Measurements from ENCODE around the gene B3GLCT.
A peak's percentile ranks its signal among the peaks of the same experiment; 100 is the strongest.
"Not testable (repeated sequence)": the region's sequence is repeated elsewhere in the genome, so short reads cannot be mapped to it uniquely, and the experiment has no call there.

The B3GLCT gene

GRCh38 chr13:31208559-31209122 lies 8.9 kb downstream of the B3GLCT start:
- 86% methylated on average over 11 of the region's 12 CpGs for WGBS
- no peaks in the 10 kb centered on the region for H3K27me3 ChIP-seq (ENCODE audit: insufficient read depth, low read length)
- H3K36me3 ChIP-seq (ENCODE audit: insufficient read depth, low read length), result no peaks in the 10 kb centered on the region
- H3K4me1 ChIP-seq (ENCODE audit: insufficient read depth, low read length), result peaks cover 19% of the 10 kb centered on the region
- H3K4me3 ChIP-seq (ENCODE audit: low read length), result no peak overlapping the region
- no peaks in the 10 kb centered on the region for H3K9me3 ChIP-seq (ENCODE audit: insufficient read depth, low read depth, low read length)
- peak overlapping the region; percentile 42 for H3K27ac ChIP-seq (ENCODE audit: low read depth, low read length)
- H3K9ac ChIP-seq (ENCODE audit: low read depth, low read length), result no peak overlapping the region

- H3K9ac ChIP-seq (ENCODE audit: low read depth, low read length), result no peak overlapping the region
- H3K4me3 ChIP-seq (ENCODE audit: low read length), result no peak overlapping the region
- H3K27me3 ChIP-seq (ENCODE audit: insufficient read depth, low read length), result no peaks in the 10 kb centered on the region
- H3K9me3 ChIP-seq (ENCODE audit: insufficient read depth, low read depth, low read length), result no peaks in the 10 kb centered on the region
- WGBS, result 52% methylated on average over 8 of the region's 8 CpGs
- H3K27ac ChIP-seq (ENCODE audit: low read depth, low read length), result peak overlapping the region; percentile 42; the same call in 1 of the 2 replicates
- peaks cover 24% of the 10 kb centered on the region for H3K4me1 ChIP-seq (ENCODE audit: insufficient read depth, low read length)
- no peaks in the 10 kb centered on the region for H3K36me3 ChIP-seq (ENCODE audit: insufficient read depth, low read length)
Observed at GRCh38 chr13:31209172-31209840, 9.5 kb downstream of the B3GLCT start.

GRCh38 chr13:31209841-31210210 lies 10.1 kb downstream of the B3GLCT start:
- Histone ChIP-seq H3K4me3 (ENCODE audit: low read length) (no peak overlapping the region), H3K36me3 (ENCODE audit: insufficient read depth, low read length) (no peaks in the 10 kb centered on the region)
- WGBS, result 92% methylated on average over 4 of the region's 4 CpGs

GRCh38 chr13:31213651-31214289 lies 14.0 kb downstream of the B3GLCT start:
- no peaks in the 10 kb centered on the region for H3K9me3 ChIP-seq (ENCODE audit: insufficient read depth, low read depth, low read length)
- no peaks in the 10 kb centered on the region for H3K36me3 ChIP-seq (ENCODE audit: insufficient read depth, low read length)
- 63% methylated on average over 2 of the region's 2 CpGs for WGBS
- peaks cover 26% of the 10 kb centered on the region for H3K4me1 ChIP-seq (ENCODE audit: insufficient read depth, low read length)
- H3K27ac ChIP-seq (ENCODE audit: low read depth, low read length), result no peak overlapping the region
- no peak overlapping the region for H3K4me3 ChIP-seq (ENCODE audit: low read length)
- no peaks in the 10 kb centered on the region for H3K27me3 ChIP-seq (ENCODE audit: insufficient read depth, low read length)
- H3K9ac ChIP-seq (ENCODE audit: low read depth, low read length), result no peak overlapping the region

More at GRCh38 chr13:31209841-31210210, 10.1 kb downstream of the B3GLCT start:
- Histone ChIP-seq H3K27ac (ENCODE audit: low read depth, low read length) (no peak overlapping the region), H3K9ac (ENCODE audit: low read depth, low read length) (no peak overlapping the region), H3K4me1 (ENCODE audit: insufficient read depth, low read length) (peaks cover 28% of the 10 kb centered on the region), H3K27me3 (ENCODE audit: insufficient read depth, low read length) (no peaks in the 10 kb centered on the region), H3K9me3 (ENCODE audit: insufficient read depth, low read depth, low read length) (no peaks in the 10 kb centered on the region)

GRCh38 chr13:31214435-31214834 lies 14.7 kb downstream of the B3GLCT start:
- H3K36me3 ChIP-seq (ENCODE audit: insufficient read depth, low read length), result no peaks in the 10 kb centered on the region
- WGBS, result no CpG with 5 or more reads among the region's 1 CpG
- no peak overlapping the region for H3K27ac ChIP-seq (ENCODE audit: low read depth, low read length)
- no peaks in the 10 kb centered on the region for H3K9me3 ChIP-seq (ENCODE audit: insufficient read depth, low read depth, low read length)
- no peak overlapping the region for H3K4me3 ChIP-seq (ENCODE audit: low read length)
- H3K27me3 ChIP-seq (ENCODE audit: insufficient read depth, low read length), result no peaks in the 10 kb centered on the region
- H3K4me1 ChIP-seq (ENCODE audit: insufficient read depth, low read length), result peaks cover 19% of the 10 kb centered on the region
- no peak overlapping the region for H3K9ac ChIP-seq (ENCODE audit: low read depth, low read length)

GRCh38 chr13:31216916-31217315 lies 17.1 kb downstream of the B3GLCT start:
- WGBS, result 94% methylated on average over 2 of the region's 2 CpGs
- H3K4me1 ChIP-seq (ENCODE audit: insufficient read depth, low read length); H3K36me3 ChIP-seq (ENCODE audit: insufficient read depth, low read length): not testable (repeated sequence)

GRCh38 chr13:31219909-31220598 lies 20.3 kb downstream of the B3GLCT start:
- 91% methylated on average over 3 of the region's 4 CpGs for WGBS
- Histone ChIP-seq H3K9me3 (ENCODE audit: insufficient read depth, low read depth, low read length) (no peaks in the 10 kb centered on the region), H3K9ac (ENCODE audit: low read depth, low read length) (no peak overlapping the region)

More at GRCh38 chr13:31216916-31217315, 17.1 kb downstream of the B3GLCT start:
- not testable (repeated sequence) for H3K27me3 ChIP-seq (ENCODE audit: insufficient read depth, low read length); H3K27ac ChIP-seq (ENCODE audit: low read depth, low read length); H3K9ac ChIP-seq (ENCODE audit: low read depth, low read length); H3K4me3 ChIP-seq (ENCODE audit: low read length); H3K9me3 ChIP-seq (ENCODE audit: insufficient read depth, low read depth, low read length)

GRCh38 chr13:31221057-31221456 lies 21.3 kb downstream of the B3GLCT start:
- Histone ChIP-seq H3K27ac (ENCODE audit: low read depth, low read length) (no peak overlapping the region), H3K9me3 (ENCODE audit: insufficient read depth, low read depth, low read length) (no peaks in the 10 kb centered on the region), H3K36me3 (ENCODE audit: insufficient read depth, low read length) (no peaks in the 10 kb centered on the region), H3K9ac (ENCODE audit: low read depth, low read length) (no peak overlapping the region), H3K27me3 (ENCODE audit: insufficient read depth, low read length) (no peaks in the 10 kb centered on the region), H3K4me1 (ENCODE audit: insufficient read depth, low read length) (peaks cover 9% of the 10 kb centered on the region), H3K4me3 (ENCODE audit: low read length) (no peak overlapping the region)
- WGBS, result 91% methylated on average over 3 of the region's 3 CpGs

More at GRCh38 chr13:31219909-31220598, 20.3 kb downstream of the B3GLCT start:
- H3K27ac ChIP-seq (ENCODE audit: low read depth, low read length), result no peak overlapping the region
- no peak overlapping the region for H3K4me3 ChIP-seq (ENCODE audit: low read length)
- H3K36me3 ChIP-seq (ENCODE audit: insufficient read depth, low read length), result no peaks in the 10 kb centered on the region
- no peaks in the 10 kb centered on the region for H3K4me1 ChIP-seq (ENCODE audit: insufficient read depth, low read length)
- H3K27me3 ChIP-seq (ENCODE audit: insufficient read depth, low read length), result no peaks in the 10 kb centered on the region

- no peak overlapping the region for H3K27ac ChIP-seq (ENCODE audit: low read depth, low read length)
- H3K4me1 ChIP-seq (ENCODE audit: insufficient read depth, low read length), result peaks cover 15% of the 10 kb centered on the region
- no peaks in the 10 kb centered on the region for H3K27me3 ChIP-seq (ENCODE audit: insufficient read depth, low read length)
- H3K9ac ChIP-seq (ENCODE audit: low read depth, low read length), result no peak overlapping the region
- 89% methylated on average over 7 of the region's 7 CpGs for WGBS
- H3K4me3 ChIP-seq (ENCODE audit: low read length), result no peak overlapping the region
- no peaks in the 10 kb centered on the region for H3K36me3 ChIP-seq (ENCODE audit: insufficient read depth, low read length)
- H3K9me3 ChIP-seq (ENCODE audit: insufficient read depth, low read depth, low read length), result no peaks in the 10 kb centered on the region
Observed at GRCh38 chr13:31223215-31223614, 23.4 kb downstream of the B3GLCT start.

- Histone ChIP-seq H3K9me3 (ENCODE audit: insufficient read depth, low read depth, low read length) (no peaks in the 10 kb centered on the region), H3K4me1 (ENCODE audit: insufficient read depth, low read length) (peaks cover 15% of the 10 kb centered on the region), H3K27me3 (ENCODE audit: insufficient read depth, low read length) (no peaks in the 10 kb centered on the region), H3K9ac (ENCODE audit: low read depth, low read length) (no peak overlapping the region), H3K27ac (ENCODE audit: low read depth, low read length) (no peak overlapping the region), H3K4me3 (ENCODE audit: low read length) (no peak overlapping the region), H3K36me3 (ENCODE audit: insufficient read depth, low read length) (no peaks in the 10 kb centered on the region)
- WGBS, result 100% methylated on average over 2 of the region's 2 CpGs
Observed at GRCh38 chr13:31223640-31224039, 23.9 kb downstream of the B3GLCT start.

GRCh38 chr13:31224174-31224669 lies 24.4 kb downstream of the B3GLCT start:
- Histone ChIP-seq H3K27me3 (ENCODE audit: insufficient read depth, low read length) (no peaks in the 10 kb centered on the region), H3K36me3 (ENCODE audit: insufficient read depth, low read length) (no peaks in the 10 kb centered on the region), H3K4me1 (ENCODE audit: insufficient read depth, low read length) (peaks cover 15% of the 10 kb centered on the region), H3K9ac (ENCODE audit: low read depth, low read length) (no peak overlapping the region), H3K4me3 (ENCODE audit: low read length) (no peak overlapping the region), H3K27ac (ENCODE audit: low read depth, low read length) (no peak overlapping the region), H3K9me3 (ENCODE audit: insufficient read depth, low read depth, low read length) (no peaks in the 10 kb centered on the region)
- WGBS, result 89% methylated on average over 5 of the region's 5 CpGs

All from HUES64 (cell line).